Measurements from ENCODE around the gene STX18. TPM values are rescaled to one million over a fixed set of nuclear protein-coding genes. Genes with fewer than 3 reads are reported as not detected.

STX18 gene
- total and polyA plus RNA-seq, 2 donors (not counting 3 experiments of a cell fraction or from before 2014, with no cell fraction given): 30.7 to 31.2 TPM

- Histone ChIP-seq H3K4me3 (replicated peaks in 1 of 3; ENCODE audit: insufficient read depth in 1 of 3, low read depth in 1 of 3, low read length in 3 of 3) (no peak overlapping the region), H3K79me2 (ENCODE audit: control insufficient read depth, insufficient read depth, low read length) (no peaks in the 10 kb centered on the region), H3K36me3 (ENCODE audit: control insufficient read depth in 2 of 2, extremely low read depth in 1 of 2, insufficient read depth in 2 of 2, low read length in 2 of 2) (no peaks in the 10 kb centered on the region), H3K27ac (ENCODE audit: insufficient read depth, low read depth, low read length) (no peak overlapping the region), H3K9ac (replicated peaks; ENCODE audit: extremely low read depth, insufficient read depth, low read length) (no peak overlapping the region), H3K4me2 (ENCODE audit: insufficient read depth, low read length) (no peak overlapping the region), H3K4me1 (ENCODE audit: control insufficient read depth, extremely low read depth, insufficient read depth, low read length) (no peaks in the 10 kb centered on the region), H3K27me3 (ENCODE audit: control insufficient read depth in 2 of 2, insufficient read depth in 2 of 2, low read length in 2 of 2) (no peaks in the 10 kb centered on the region), H3K9me1 (replicated peaks; ENCODE audit: control insufficient read depth, extremely low read depth, insufficient read depth, low read length) (no peaks in the 10 kb centered on the region), H4K20me1 (replicated peaks; ENCODE audit: control insufficient read depth, extremely low read depth, insufficient read depth, low read length) (no peaks in the 10 kb centered on the region), H2AFZ (ENCODE audit: low read depth, low read length) (no peak overlapping the region), H3K9me3 (replicated peaks; ENCODE audit: control insufficient read depth, insufficient read depth, low read length) (no peaks in the 10 kb centered on the region)
- DNase-seq (ENCODE audit: low read depth, low spot score) (no peak), FAIRE-seq (no peak)
- CTCF ChIA-PET: no interaction called here
- POLR2A ChIA-PET: no interaction called here
- intact Hi-C loops (cut with micrococcal nuclease) (no loop called here), dilution Hi-C loops (cut with MboI; ENCODE audit: extremely low pct_ligation_motif_present, low sequenced_read_pairs) (no loop called here)
- TF ChIP-seq FOS (IDR thresholded peaks at IDR 0.05; ENCODE audit: borderline replicate concordance, insufficient read depth, low read length) (no peak), POLR2A (IDR thresholded peaks at IDR 0.05; ENCODE audit: low read depth, low read length) (no peak), GATA2 (IDR thresholded peaks at IDR 0.05; ENCODE audit: insufficient read depth, insufficient read length, low read depth, low read length) (no peak), POLR2AphosphoS5 (IDR thresholded peaks at IDR 0.05; ENCODE audit: insufficient read depth, low read depth, low read length) (no peak), JUN (IDR thresholded peaks at IDR 0.05; ENCODE audit: borderline replicate concordance, insufficient read depth, insufficient read length, low read depth) (no peak), EZH2 (IDR thresholded peaks at IDR 0.05; ENCODE audit: borderline replicate concordance, low read depth, low read length, severe bottlenecking) (no peak), MYC (IDR thresholded peaks at IDR 0.05; ENCODE audit: low read depth, low read length) (no peak)
- TF ChIP-seq, protein P1, sequence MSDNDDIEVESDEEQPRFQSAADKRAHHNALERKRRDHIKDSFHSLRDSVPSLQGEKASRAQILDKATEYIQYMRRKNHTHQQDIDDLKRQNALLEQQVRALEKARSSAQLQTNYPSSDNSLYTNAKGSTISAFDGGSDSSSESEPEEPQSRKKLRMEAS (IDR thresholded peaks at IDR 0.05; ENCODE audit: insufficient read depth, insufficient read length): no peak
- TF ChIP-seq, protein P2, sequence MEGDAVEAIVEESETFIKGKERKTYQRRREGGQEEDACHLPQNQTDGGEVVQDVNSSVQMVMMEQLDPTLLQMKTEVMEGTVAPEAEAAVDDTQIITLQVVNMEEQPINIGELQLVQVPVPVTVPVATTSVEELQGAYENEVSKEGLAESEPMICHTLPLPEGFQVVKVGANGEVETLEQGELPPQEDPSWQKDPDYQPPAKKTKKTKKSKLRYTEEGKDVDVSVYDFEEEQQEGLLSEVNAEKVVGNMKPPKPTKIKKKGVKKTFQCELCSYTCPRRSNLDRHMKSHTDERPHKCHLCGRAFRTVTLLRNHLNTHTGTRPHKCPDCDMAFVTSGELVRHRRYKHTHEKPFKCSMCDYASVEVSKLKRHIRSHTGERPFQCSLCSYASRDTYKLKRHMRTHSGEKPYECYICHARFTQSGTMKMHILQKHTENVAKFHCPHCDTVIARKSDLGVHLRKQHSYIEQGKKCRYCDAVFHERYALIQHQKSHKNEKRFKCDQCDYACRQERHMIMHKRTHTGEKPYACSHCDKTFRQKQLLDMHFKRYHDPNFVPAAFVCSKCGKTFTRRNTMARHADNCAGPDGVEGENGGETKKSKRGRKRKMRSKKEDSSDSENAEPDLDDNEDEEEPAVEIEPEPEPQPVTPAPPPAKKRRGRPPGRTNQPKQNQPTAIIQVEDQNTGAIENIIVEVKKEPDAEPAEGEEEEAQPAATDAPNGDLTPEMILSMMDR (IDR thresholded peaks at IDR 0.05; ENCODE audit: extremely low read depth in 1 of 2, insufficient read depth in 1 of 2, low read depth in 1 of 2, low read length in 2 of 2): no peak
- BruUV-seq (replicated peaks): no TSS peak
Observed at GRCh38 chr4:4582653-4583052, 40.8 kb upstream of the STX18 start.
